Vagina (tissue), 2 donors: ENCODE data around the gene CD79A.

ENCODE experiments used
- POLR2AphosphoS5 ChIP-seq, 2 donors: sonication (generic); formaldehyde crosslinking; IDR thresholded peaks; one replicate each; pipeline ENCODE4 v1.9.0; 2017; ENCODE audit warnings: antibody characterized with exemption in 2 of 2, mild to moderate bottlenecking in 2 of 2, low read depth in 1 of 2; ENCODE audit not compliant: insufficient read depth in 1 of 2
- TF ChIP-seq, protein P1 (sequence below), 3 experiments: fragments of 450-650 bp in 2 of 3; fragments of 200-600 bp in 1 of 3; sonication (generic) in 1 of 3; IDR thresholded peaks; one replicate each; pipeline ENCODE4 v1.5.1; 2017 to 2019; ENCODE audit warnings: antibody characterized with exemption in 3 of 3, mild to moderate bottlenecking in 2 of 3, moderate library complexity in 2 of 3

DNA sequence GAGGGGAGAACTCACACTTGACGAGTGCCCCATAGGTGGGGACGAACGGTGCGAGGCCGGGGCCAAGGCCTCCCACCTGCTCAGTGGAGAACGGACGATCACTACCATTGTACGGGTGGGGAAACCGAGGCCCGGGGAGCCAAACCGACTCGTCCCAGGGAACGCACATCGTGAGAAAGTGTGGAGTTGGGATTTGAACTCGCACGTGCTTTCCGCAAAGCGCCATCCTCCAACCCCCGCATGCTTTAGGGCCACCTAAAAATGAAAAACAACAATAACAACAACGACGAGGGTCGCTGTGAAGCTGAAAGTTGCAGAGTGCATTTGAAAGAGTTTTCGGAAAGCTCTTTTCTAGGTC lies 6.4 kb downstream of the CD79A start:
- TF ChIP-seq, protein P1, sequence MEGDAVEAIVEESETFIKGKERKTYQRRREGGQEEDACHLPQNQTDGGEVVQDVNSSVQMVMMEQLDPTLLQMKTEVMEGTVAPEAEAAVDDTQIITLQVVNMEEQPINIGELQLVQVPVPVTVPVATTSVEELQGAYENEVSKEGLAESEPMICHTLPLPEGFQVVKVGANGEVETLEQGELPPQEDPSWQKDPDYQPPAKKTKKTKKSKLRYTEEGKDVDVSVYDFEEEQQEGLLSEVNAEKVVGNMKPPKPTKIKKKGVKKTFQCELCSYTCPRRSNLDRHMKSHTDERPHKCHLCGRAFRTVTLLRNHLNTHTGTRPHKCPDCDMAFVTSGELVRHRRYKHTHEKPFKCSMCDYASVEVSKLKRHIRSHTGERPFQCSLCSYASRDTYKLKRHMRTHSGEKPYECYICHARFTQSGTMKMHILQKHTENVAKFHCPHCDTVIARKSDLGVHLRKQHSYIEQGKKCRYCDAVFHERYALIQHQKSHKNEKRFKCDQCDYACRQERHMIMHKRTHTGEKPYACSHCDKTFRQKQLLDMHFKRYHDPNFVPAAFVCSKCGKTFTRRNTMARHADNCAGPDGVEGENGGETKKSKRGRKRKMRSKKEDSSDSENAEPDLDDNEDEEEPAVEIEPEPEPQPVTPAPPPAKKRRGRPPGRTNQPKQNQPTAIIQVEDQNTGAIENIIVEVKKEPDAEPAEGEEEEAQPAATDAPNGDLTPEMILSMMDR (IDR thresholded peaks at IDR 0.05) = no peak
- TF ChIP-seq POLR2AphosphoS5 (IDR thresholded peaks at IDR 0.05; ENCODE audit: insufficient read depth in 1 of 2, low read depth in 1 of 2) = no peak
